LNCAP (cell line): ENCODE measurements around the gene PRCP.

Experiments used
- TF ChIP-seq, protein P1 (sequence below): fragments of 450-650 bp; IDR thresholded peaks from 2 replicates; pipeline ENCODE4 v1.5.1; 2017; ENCODE audit warnings: mild to moderate bottlenecking

Gene PRCP

DNA sequence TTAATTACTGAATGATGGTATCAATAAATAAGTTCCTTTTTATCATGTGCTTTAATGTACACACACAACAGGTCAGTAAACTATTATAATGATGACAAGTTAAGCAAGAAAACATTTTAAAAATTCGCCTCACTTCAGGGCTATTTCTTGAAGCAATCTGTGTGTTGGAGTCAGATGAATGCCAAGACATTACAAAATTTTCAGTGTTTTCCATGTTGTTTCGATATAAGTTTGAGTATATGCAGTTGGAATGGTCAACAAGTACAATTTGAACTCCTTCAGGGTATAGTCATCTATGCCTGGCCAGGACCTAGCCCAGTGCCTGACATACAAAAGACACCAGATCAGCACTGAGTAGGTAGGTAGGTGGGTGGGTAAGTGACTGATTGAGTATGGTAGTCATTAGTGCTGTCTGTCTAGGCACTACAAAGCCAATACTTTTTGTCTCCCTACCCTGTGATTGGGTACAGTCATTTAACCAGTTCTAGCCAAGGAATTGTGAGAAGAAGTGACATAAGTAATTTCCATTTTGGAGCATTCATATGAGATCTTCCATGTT lies 7.5 kb downstream of the PRCP start:
- TF ChIP-seq, protein P1, sequence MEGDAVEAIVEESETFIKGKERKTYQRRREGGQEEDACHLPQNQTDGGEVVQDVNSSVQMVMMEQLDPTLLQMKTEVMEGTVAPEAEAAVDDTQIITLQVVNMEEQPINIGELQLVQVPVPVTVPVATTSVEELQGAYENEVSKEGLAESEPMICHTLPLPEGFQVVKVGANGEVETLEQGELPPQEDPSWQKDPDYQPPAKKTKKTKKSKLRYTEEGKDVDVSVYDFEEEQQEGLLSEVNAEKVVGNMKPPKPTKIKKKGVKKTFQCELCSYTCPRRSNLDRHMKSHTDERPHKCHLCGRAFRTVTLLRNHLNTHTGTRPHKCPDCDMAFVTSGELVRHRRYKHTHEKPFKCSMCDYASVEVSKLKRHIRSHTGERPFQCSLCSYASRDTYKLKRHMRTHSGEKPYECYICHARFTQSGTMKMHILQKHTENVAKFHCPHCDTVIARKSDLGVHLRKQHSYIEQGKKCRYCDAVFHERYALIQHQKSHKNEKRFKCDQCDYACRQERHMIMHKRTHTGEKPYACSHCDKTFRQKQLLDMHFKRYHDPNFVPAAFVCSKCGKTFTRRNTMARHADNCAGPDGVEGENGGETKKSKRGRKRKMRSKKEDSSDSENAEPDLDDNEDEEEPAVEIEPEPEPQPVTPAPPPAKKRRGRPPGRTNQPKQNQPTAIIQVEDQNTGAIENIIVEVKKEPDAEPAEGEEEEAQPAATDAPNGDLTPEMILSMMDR, result no peak

DNA sequence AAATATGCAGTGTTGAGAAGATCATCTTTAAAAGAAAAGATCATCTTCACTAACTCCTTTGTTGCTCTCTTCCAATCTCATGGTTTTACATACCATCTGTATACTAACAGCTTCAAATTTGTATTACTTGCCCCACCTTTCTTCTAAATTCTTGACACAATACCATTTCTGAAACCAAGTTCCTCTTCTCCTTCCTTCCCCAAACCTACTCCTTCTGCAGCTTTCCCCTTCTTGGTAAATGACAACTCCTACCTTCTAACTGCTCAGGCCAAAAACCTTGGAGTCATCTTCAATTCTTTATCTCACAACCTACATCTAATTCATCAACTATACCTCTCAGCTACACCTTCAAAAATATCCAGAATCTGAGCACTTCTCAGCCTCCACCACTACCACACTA lies 9.3 kb downstream of the PRCP start:
- TF ChIP-seq, protein P1, result no peak

DNA sequence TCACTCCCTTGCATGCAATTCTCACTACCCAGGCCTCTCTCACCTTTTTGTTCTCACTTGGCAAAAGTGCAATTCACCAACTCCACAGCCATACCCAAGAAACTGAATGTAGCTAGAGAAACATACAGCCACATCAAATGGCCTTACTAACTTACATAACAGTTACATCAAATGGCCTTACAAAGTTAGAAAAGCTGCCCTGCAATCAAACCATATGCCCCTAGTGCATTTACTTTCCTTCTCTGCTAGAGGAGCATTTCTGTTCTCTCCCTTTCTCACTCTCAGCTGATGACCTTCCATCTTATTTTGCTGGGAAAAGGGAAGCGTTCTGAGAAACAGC lies 10.3 kb downstream of the PRCP start:
- TF ChIP-seq, protein P1, result no peak

DNA sequence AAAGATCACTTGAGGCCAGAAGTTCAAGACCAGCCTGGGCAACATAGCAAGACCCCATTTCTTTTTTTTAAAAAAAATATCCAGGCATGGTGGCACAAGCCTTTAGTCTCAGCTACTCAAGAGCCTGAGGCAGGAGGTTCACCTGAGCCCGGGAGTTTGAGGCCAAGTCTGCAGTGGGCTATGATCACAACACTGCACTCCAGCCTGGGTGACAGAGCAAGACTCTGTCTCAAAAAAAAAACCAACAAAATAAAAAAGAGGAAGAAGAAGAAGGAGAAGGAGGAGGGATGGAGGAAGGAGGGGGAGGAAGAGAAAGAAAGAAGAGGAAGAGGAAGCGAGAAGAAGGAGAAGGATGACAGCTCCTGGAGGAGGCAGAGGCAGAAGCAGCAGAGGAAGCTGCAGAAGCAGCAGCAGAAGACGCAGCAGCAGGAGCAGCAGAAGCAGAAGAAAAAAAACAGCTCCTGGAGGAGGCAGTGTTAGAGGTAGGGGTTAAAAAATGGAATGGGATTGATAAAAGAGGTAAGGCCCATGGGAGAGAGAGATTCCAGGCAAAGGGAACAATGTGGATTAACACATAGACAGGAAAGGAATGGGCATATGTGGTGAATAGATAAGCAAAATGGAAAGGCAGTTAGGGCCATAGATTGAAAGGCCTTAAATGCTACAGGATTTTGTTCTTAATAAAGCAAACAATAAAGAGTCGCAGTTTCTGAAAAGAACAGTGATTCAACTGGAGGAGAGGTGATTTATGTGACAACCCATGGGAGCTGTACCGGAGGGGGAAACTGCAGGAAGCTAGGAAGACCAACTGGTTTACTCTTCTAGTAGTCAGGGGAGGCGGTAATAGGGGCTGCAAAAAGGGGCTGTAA lies 10.9 kb downstream of the PRCP start:
- TF ChIP-seq, protein P1, result no peak

DNA sequence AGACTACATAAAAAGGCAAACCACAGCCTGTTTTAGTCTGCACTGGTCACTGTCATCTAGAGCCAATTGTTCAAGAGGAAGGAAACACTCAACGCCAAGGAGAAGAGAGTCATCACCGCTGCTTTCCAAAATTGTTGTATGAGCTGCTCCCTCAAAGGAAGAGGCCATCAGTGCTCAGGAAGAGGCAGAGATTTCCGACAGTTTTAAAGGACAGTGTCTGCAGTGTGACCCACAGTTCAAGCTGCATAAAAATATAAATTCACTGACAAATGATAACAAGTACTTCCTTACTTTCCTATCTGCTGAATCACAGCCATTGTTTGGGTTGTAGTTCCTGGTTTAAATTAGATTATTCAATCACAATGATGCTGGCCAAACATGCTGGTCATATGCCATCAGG lies 16.4 kb downstream of the PRCP start:
- TF ChIP-seq, protein P1, result no peak

DNA sequence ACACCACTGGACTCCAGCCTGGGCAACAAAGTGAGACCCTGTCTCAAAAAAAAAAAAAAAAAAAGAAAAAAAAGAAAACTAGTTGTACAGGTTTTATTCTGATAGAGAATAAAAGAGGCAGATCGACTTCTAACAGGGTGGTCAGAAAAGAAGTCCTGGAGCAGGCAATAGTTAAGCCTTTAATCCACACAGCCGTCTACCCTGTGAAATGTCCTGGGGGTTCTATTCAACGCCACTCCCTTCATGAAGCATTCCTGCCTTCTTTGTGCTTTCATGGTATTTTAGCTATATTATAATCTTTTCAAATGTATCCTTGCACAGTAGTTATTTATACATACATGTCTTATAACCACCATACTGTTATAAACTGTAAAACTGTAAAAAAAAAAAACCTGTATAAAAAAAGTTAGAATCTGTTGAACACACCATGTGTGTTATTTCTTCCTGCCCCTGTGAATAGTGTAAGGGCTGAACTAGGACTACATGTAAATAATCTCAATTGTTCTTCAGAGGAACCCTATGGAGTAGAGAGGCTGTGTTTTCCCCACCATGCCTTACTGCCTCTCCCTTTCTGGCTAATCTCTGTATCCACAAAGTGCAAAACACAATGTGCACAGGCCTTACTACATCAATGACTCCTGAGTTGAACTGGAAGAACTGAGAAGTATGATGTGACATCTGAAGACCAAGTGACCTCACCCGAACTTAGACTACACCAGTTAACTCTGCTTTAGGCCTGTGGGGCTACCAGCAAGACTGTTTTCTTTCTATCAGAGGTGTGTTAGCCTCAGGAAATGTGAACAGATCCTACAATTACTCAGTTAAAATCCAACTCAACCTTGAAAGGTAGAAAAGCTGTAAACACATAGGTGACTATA lies 25.3 kb downstream of the PRCP start:
- TF ChIP-seq, protein P1, result no peak

DNA sequence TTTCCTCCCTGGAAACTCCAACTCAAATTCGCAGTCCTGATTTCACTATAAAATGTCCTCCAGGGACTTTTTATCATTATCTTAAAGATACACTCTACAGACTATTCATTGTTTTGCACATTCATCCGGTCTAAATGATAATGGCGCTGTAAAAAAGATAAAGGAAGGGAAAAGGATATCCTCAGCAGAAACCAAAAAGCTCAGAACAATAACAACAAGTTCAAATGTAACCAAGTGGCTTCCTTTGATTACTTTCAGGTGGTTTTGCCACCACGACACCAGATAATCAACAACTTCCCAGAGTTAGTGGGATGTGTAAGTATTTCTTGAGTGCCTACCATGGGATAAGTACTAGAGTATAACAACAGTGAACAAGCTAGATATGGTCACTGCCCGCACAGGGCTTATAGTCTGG lies 26.3 kb downstream of the PRCP start:
- TF ChIP-seq, protein P1, result no peak
